K562 (cell line): ENCODE measurements around the gene MRPL32. TPM values are rescaled to one million over a fixed set of nuclear protein-coding genes. Genes with fewer than 3 reads are reported as not detected.

Experiments
- ARID3A ChIP-seq: IDR thresholded peaks from 2 replicates; pipeline ENCODE4 v1.6.1; 2012; ENCODE audit warnings: low read depth, low read length, improper control_type of control experiment, borderline replicate concordance
- ASH1L ChIP-seq: fragments of 450-650 bp; IDR thresholded peaks from 2 replicates; pipeline ENCODE4 v1.6.1; 2018; ENCODE audit warnings: borderline replicate concordance, mild to moderate bottlenecking, low read depth; ENCODE audit not compliant: partially characterized antibody
- ATF1 ChIP-seq, 2 experiments: fragments of 450-650 bp in 1 of 2; IDR thresholded peaks; 2 replicates each; pipeline ENCODE4 v1.6.1; 2016; ENCODE audit warnings: missing compliant biosample characterization in 1 of 2, missing genetic modification characterization in 1 of 2
- CREM ChIP-seq: IDR thresholded peaks from 2 replicates; pipeline ENCODE4 v1.6.1; 2014; ENCODE audit warnings: antibody characterized with exemption, low read depth
- E2F6 ChIP-seq, 2 experiments: IDR thresholded peaks; 2 replicates each; pipeline ENCODE4 v1.6.1; 2011; ENCODE audit warnings: borderline replicate concordance in 1 of 2, control low read depth in 1 of 2, low read depth in 1 of 2, low read length in 1 of 2, mild to moderate bottlenecking in 1 of 2, mixed read lengths in 1 of 2, moderate library complexity in 1 of 2; ENCODE audit not compliant: insufficient read depth in 1 of 2, insufficient read length in 1 of 2, poor library complexity in 1 of 2, severe bottlenecking in 1 of 2; ENCODE audit errors: extremely low read depth in 1 of 2
- ETV6 ChIP-seq, 3 experiments: fragments of 150-350 bp in 1 of 3; sonication (generic) in 1 of 3; formaldehyde crosslinking in 1 of 3; IDR thresholded peaks; 2 replicates each; pipeline versions ENCODE4 v1.6.1 to v1.8.0; 2014 to 2022; ENCODE audit warnings: borderline replicate concordance in 2 of 3, low read depth in 2 of 3, antibody characterized with exemption in 1 of 3, low read length in 1 of 3, mild to moderate bottlenecking in 1 of 3, missing genetic modification reagents in 1 of 3
- HDAC2 ChIP-seq: fragments of 450-650 bp; IDR thresholded peaks from 2 replicates; pipeline ENCODE4 v1.6.1; 2016; ENCODE audit warnings: mild to moderate bottlenecking
- KLF6 ChIP-seq: fragments of 250-450 bp; sonication (Bioruptor Pico); IDR thresholded peaks from 2 replicates; pipeline ENCODE4 v1.4.0; 2020; ENCODE audit warnings: mild to moderate bottlenecking, moderate library complexity, borderline replicate concordance
- POLR2AphosphoS5 ChIP-seq: IDR thresholded peaks from 2 replicates; pipeline ENCODE4 v1.6.1; 2011; ENCODE audit warnings: mild to moderate bottlenecking, low read depth, low read length, moderate library complexity; ENCODE audit not compliant: control insufficient read depth, insufficient read depth
- RFX1 ChIP-seq: fragments of 450-650 bp; IDR thresholded peaks from 2 replicates; pipeline ENCODE4 v1.6.1; 2016; ENCODE audit warnings: mild to moderate bottlenecking, moderate library complexity
- SMAD4 ChIP-seq: fragments of 250-450 bp; sonication (Bioruptor Pico); conservative IDR thresholded peaks from 2 replicates; pipeline ENCODE4 v1.8.0; 2021; ENCODE audit warnings: inconsistent platforms, mild to moderate bottlenecking, moderate library complexity
- TFAP4 ChIP-seq: sonication (generic); formaldehyde crosslinking; IDR thresholded peaks from 2 replicates; pipeline ENCODE4 v1.8.0; 2022; ENCODE audit warnings: missing genetic modification reagents, mild to moderate bottlenecking, moderate library complexity, borderline replicate concordance
- ZBTB7A ChIP-seq: IDR thresholded peaks from 2 replicates; pipeline ENCODE4 v1.6.1; 2011; ENCODE audit warnings: low read depth, mild to moderate bottlenecking, low read length, moderate library complexity, borderline replicate concordance; ENCODE audit not compliant: control insufficient read depth
- ZNF24 ChIP-seq: fragments of 450-650 bp; IDR thresholded peaks from 2 replicates; pipeline ENCODE4 v1.6.1; 2016
- ZNF324 ChIP-seq: fragments of 250-450 bp; sonication (Bioruptor Pico); IDR thresholded peaks from 2 replicates; pipeline ENCODE4 v1.4.0; 2020; ENCODE audit warnings: mild to moderate bottlenecking
- ZNF41 ChIP-seq: fragments of 250-450 bp; sonication (Bioruptor Pico); conservative IDR thresholded peaks from 2 replicates; pipeline ENCODE4 v1.4.0; 2020; ENCODE audit warnings: mild to moderate bottlenecking
- ZNF431 ChIP-seq: sonication (generic); formaldehyde crosslinking; IDR thresholded peaks from 2 replicates; pipeline ENCODE4 v1.8.0; 2022; ENCODE audit warnings: mild to moderate bottlenecking, missing genetic modification reagents
- ZNF592 ChIP-seq: fragments of 450-650 bp; IDR thresholded peaks from 2 replicates; pipeline ENCODE4 v1.6.1; 2017; ENCODE audit warnings: antibody characterized with exemption, mild to moderate bottlenecking
- polyA plus RNA-seq, 8 experiments: library from polyadenylated mRNA; depleted of rRNA in 4 of 8; stranded (reverse) in 5 of 8; unstranded in 3 of 8; fragments of >200 nt; fragmentation: Nextera tagmentation in 2 of 8; fragmentation: Illumina TruSeq in 1 of 8; extraction: Ambion mirVana in 2 of 8; extraction: Trizol in 1 of 8; gene quantifications; 2 replicates each; pipeline versions ENCODE4 v1.2.1 to v1.2.3, GENCODE V29; 2011 to 2014; ENCODE audit warnings: inconsistent platforms in 1 of 8, missing spikeins in 1 of 8
- total RNA-seq, 7 experiments: library from RNA; depleted of rRNA in 6 of 7; stranded (reverse); fragments of >200 nt in 6 of 7; fragmentation: Illumina TruSeq in 2 of 7; extraction: Trizol in 2 of 7; gene quantifications; 2 replicates each; pipeline versions ENCODE4 v1.2.1 to v1.2.3, GENCODE V29; 2011 to 2021; ENCODE audit warnings: low replicate concordance in 1 of 7

Gene MRPL32
- total and polyA plus RNA-seq, 9 of the 15 experiments (the other 6 are each of a cell fraction or from before 2014, with no cell fraction given) = 75.5 to 351 (median 138) TPM

- TF ChIP-seq E2F6 (IDR thresholded peaks at IDR 0.05; ENCODE audit: borderline replicate concordance in 1 of 2, extremely low read depth in 1 of 2, insufficient read depth in 1 of 2, insufficient read length in 1 of 2, low read depth in 1 of 2, low read length in 1 of 2, poor library complexity in 1 of 2, severe bottlenecking in 1 of 2) (no peak), CREM (no peak), ZNF592 (peak; percentile 69), KLF6 (CRISPR knock-in tag) (no peak), ASH1L (no peak), HDAC2 (peak; percentile 49; the same call in 1 of the 2 replicates), ETV6 (IDR thresholded peaks at IDR 0.05; ENCODE audit: borderline replicate concordance in 1 of 2, low read depth in 2 of 2, low read length in 1 of 2) (no peak), ETV6 (CRISPR knock-in tag; IDR thresholded peaks at IDR 0.05; ENCODE audit: borderline replicate concordance) (no peak), SMAD4 (0 out of 2 replicates have a peak, but pooled peaks have one; percentile 13), POLR2AphosphoS5 (peak; percentile 39; the same call in 1 of the 2 replicates), ATF1 (CRISPR knock-in tag; IDR thresholded peaks at IDR 0.05) (no peak), ATF1 (tag; IDR thresholded peaks at IDR 0.05) (peak; percentile 28; the same call in 1 of the 2 replicates), ZBTB7A (peak; percentile 67; the same call in 1 of the 2 replicates), ZNF41 (CRISPR knock-in tag) (no peak), RFX1 (no peak), ZNF324 (no peak), ZNF431 (no peak), ZNF24 (no peak), TFAP4 (no peak), ARID3A (no peak)
Measured at GRCh38 chr7:42945821-42946626, 13.8 kb downstream of the MRPL32 start (continued).
